ENCODE results near the gene KRT39.
"Not testable (repeated sequence)": the region's sequence is repeated elsewhere in the genome, so short reads cannot be mapped to it uniquely, and the experiment has no call there.

The KRT39 gene

DNA sequence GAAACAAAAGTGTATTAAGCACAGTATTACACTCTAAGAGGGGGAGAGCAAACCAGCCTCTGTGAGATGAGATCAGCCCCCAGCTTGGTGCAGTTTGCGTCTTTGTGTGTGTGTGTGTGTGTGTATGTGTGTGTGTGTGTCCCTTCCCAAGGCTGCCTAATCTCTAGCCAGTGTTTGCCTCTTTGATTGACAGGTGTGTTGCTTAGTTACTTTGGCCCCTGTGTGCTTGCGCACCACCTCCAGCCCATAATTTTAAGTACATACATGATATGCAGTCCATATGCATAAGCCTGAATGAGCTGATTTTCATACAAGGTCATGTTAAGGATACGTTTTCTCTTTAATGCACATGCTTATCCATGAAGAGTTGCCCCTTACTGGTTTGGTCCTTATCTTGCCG, 35.0 kb upstream of the KRT39 start:
- FAIRE-seq (no peak), DNase-seq (ENCODE audit: insufficient read length) (no peak)
- TF ChIP-seq POLR2A (IDR thresholded peaks at IDR 0.05; ENCODE audit: low read depth, low read length), result no peak
- TF ChIP-seq POLR2AphosphoS5 (IDR thresholded peaks at IDR 0.05; ENCODE audit: low read depth, low read length), result no peak
- TF ChIP-seq TAF1 (IDR thresholded peaks at IDR 0.05; ENCODE audit: borderline replicate concordance, low read depth, low read length), result no peak

DNA sequence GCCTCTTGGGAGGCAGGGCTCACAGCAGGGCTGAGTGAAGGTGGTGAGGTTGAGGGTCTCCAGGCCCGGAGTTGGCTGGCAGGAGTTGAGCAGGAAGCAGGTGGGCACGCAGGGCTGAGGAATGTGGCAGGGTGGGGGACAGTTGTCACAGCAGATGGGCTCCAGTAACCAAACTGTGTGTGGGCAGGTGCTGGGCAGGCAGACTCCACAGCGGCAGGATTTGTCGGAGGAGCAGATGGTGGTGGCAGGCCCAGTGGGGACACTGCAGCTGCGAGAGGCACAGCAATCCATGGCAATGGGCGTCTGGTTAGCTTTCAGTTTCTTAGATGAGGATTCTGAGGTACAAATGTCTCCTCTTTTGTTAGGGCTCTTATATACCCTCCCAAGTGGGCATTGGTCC, 32.8 kb upstream of the KRT39 start, which contains the start of gene KRTAP3-2:
KRTAP3-2 (minus strand) TSS at position 344 of the 400 bp plus-strand sequence; CDS start at position 291, 53 bp downstream.
- FAIRE-seq; DNase-seq (ENCODE audit: insufficient read length): not testable (repeated sequence)

DNA sequence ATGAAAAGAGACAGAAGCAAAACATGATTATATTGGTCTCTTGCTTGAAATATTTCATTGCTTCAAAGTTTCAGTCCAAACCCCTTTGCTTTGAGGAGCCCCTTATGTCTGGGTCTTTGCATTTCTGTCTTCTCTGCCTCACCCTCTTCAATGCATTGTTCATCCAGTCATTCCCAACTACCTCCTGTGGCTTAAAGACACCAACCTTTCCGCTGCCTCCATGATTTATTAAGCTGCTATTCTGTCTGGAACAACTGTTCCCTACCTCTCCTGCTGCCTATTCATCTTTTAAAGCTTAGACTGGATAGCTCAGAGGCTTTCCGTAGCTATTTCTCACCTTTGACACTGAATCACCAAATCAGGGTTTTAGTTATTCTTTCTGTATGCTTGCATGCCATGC, 30.6 kb upstream of the KRT39 start:
- DNase-seq (ENCODE audit: insufficient read length), result no peak
- no peak for FAIRE-seq
- TF ChIP-seq TAF1 (IDR thresholded peaks at IDR 0.05; ENCODE audit: borderline replicate concordance, low read depth, low read length), result no peak
- no peak for TF ChIP-seq POLR2AphosphoS5 (IDR thresholded peaks at IDR 0.05; ENCODE audit: low read depth, low read length)
- TF ChIP-seq POLR2A (IDR thresholded peaks at IDR 0.05; ENCODE audit: low read depth, low read length), result no peak

DNA sequence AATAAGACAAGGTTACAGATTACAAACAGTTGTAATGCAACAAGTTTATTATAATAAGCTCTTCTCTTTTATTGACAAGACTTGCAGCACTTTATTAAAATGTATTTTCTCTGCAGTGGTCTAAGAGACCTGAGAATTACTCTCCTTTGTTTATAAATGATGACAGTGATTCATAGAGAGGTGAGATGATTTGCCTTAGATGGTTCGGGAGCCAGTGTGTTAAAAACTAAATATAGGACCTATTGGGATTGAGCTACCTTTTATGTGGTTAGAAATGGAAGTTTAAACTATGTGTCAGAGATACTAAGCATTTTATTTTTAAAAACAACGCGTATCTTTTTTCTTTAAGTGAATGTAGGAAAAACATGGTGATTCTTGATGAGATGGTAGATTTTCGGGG, 30.1 kb upstream of the KRT39 start:
- TF ChIP-seq POLR2AphosphoS5 (IDR thresholded peaks at IDR 0.05; ENCODE audit: low read depth, low read length) (no peak), POLR2A (IDR thresholded peaks at IDR 0.05; ENCODE audit: low read depth, low read length) (no peak), TAF1 (IDR thresholded peaks at IDR 0.05; ENCODE audit: borderline replicate concordance, low read depth, low read length) (no peak)
- FAIRE-seq (no peak), DNase-seq (ENCODE audit: insufficient read length) (no peak)

DNA sequence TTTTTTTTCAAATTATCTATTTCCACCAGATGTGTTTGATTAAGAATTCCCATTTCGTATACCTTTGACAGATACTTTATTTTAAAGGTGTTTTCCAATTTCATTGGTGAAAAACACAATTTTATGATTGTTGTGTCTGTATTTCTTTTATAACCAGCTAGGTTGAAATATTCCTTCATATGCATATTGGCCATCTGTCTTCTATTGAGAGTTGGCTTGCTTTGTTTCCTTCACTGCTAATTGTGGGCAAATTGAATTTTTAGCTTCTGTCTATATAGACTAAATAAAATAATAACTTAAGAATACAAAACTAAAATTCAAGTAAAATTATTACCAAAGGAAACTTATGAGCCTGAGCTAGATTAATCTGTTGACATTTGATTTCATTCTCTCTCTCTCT, 28.4 kb upstream of the KRT39 start:
- DNase-seq (ENCODE audit: insufficient read length) (no peak), FAIRE-seq (no peak)
- no peak for TF ChIP-seq TAF1 (IDR thresholded peaks at IDR 0.05; ENCODE audit: borderline replicate concordance, low read depth, low read length)
- no peak for TF ChIP-seq POLR2AphosphoS5 (IDR thresholded peaks at IDR 0.05; ENCODE audit: low read depth, low read length)
- no peak for TF ChIP-seq POLR2A (IDR thresholded peaks at IDR 0.05; ENCODE audit: low read depth, low read length)

DNA sequence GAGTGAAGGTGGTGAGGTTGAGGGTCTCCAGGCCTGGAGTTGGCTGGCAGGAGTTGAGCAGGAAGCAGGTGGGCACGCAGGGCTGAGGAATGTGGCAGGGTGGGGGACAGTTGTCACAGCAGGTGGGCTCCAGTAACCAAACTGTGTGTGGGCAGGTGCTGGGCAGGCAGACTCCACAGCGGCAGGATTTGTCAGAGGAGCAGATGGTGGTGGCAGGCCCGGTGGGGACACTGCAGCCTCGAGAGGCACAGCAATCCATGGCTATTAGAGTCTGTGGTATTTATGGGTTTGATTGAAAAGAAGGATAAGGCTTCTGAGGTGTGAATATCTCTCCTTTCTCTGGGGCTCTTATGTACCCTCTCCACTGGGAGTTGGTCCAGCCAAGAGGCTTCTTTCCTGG, 27.1 kb upstream of the KRT39 start, which contains the start of gene KRTAP3-3:
KRTAP3-3 (minus strand) TSS at position 326 of the 400 bp plus-strand sequence; CDS start at position 259, 67 bp downstream.
- FAIRE-seq (no peak), DNase-seq (ENCODE audit: insufficient read length) (no peak)
- TF ChIP-seq POLR2A (IDR thresholded peaks at IDR 0.05; ENCODE audit: low read depth, low read length) (no peak), TAF1 (IDR thresholded peaks at IDR 0.05; ENCODE audit: borderline replicate concordance, low read depth, low read length) (no peak), POLR2AphosphoS5 (IDR thresholded peaks at IDR 0.05; ENCODE audit: low read depth, low read length) (no peak)

DNA sequence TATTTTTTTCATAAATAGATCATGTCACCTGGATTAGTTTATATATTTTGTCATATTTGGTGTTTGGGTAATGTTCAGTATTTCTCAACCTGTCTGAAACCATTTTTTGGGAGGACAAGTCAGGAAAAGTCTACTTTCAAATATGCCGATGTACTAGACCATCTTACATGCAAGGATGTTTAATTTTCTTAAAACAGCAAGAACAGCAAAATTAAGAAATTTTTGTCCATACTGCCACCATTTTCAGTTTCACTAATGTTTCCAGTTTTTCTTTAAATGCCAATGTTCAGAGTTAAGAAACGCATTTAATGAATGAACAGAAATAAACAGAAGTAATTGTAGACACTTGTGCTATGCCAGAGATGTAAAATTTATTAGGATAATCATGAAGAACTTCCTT, 26.3 kb upstream of the KRT39 start:
- FAIRE-seq, result no peak
- TF ChIP-seq TAF1 (IDR thresholded peaks at IDR 0.05; ENCODE audit: borderline replicate concordance, low read depth, low read length) (no peak), POLR2A (IDR thresholded peaks at IDR 0.05; ENCODE audit: low read depth, low read length) (no peak), POLR2AphosphoS5 (IDR thresholded peaks at IDR 0.05; ENCODE audit: low read depth, low read length) (no peak)
- DNase-seq (ENCODE audit: insufficient read length), result no peak

DNA sequence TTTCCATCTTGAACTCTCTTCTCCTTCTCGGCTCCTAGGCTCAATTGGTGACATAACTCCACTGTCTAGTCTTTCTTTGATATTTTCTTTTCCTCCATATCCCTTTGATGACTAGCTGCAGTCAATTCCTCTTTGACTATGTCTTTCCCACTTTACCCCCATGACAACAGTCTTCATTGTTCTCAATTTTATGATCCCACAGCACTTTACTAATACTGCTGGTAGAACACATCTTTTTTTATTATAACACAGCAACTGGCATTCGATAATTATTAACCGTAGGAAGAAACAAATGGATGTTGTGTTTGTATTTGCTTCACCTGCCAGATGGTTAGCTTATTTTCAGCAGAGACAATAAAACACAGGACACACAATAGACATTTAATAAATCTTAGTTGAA, 25.9 kb upstream of the KRT39 start:
- no peak for FAIRE-seq
- TF ChIP-seq TAF1 (IDR thresholded peaks at IDR 0.05; ENCODE audit: borderline replicate concordance, low read depth, low read length) (no peak), POLR2A (IDR thresholded peaks at IDR 0.05; ENCODE audit: low read depth, low read length) (no peak), POLR2AphosphoS5 (IDR thresholded peaks at IDR 0.05; ENCODE audit: low read depth, low read length) (no peak)

DNA sequence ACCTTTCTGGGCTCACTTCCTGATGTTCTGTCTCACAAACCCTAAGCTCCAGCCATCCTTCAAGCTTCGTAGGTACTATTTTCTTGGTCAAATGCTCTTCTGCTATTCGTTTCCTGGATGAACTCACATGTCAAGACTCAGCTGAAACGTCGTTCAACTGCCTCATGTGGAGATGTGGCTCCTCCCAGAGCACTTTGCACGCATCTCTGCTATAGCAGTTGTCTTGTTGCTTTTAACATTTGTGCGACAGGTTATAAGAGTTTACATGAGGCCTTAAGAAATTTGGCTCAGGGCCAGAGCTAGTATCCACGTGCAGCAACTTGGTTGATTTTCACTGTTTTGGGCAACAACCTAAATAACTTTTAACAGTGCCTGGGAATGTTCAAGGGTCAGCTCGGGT, 20.2 kb upstream of the KRT39 start:
- DNase-seq (ENCODE audit: insufficient read length) (no peak), FAIRE-seq (no peak)
- TF ChIP-seq TAF1 (IDR thresholded peaks at IDR 0.05; ENCODE audit: borderline replicate concordance, low read depth, low read length) (no peak), POLR2AphosphoS5 (IDR thresholded peaks at IDR 0.05; ENCODE audit: low read depth, low read length) (no peak), POLR2A (IDR thresholded peaks at IDR 0.05; ENCODE audit: low read depth, low read length) (no peak)

More for the DNA sequence above, 25.9 kb upstream of the KRT39 start:
- DNase-seq (ENCODE audit: insufficient read length), result no peak

DNA sequence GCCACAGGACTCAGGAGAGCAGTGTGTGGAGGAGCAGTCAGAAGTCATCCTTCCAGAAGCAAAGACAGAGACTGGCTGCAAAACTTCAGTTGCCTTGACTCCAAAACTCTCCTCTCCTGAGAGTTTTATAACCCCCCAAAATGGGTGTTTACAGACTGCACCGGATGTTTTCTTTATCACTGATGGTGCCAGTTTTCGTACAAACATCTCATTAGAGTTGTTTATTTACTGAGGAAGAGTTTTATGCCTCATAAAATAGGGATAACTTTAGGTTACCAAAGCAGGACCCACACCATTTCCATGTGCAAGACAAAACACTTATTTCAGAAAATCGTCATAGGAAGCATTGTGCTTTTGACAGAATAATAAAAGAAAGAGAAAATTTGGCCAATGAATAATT, 17.5 kb upstream of the KRT39 start, which contains the start of gene KRT40:
KRT40 (minus strand) TSS at position 101 of the 400 bp plus-strand sequence; CDS start at position 48, 53 bp downstream.
- TF ChIP-seq POLR2A (IDR thresholded peaks at IDR 0.05; ENCODE audit: low read depth, low read length), result no peak
- TF ChIP-seq POLR2AphosphoS5 (IDR thresholded peaks at IDR 0.05; ENCODE audit: low read depth, low read length), result no peak
- no peak for TF ChIP-seq TAF1 (IDR thresholded peaks at IDR 0.05; ENCODE audit: borderline replicate concordance, low read depth, low read length)
- no peak for FAIRE-seq

DNA sequence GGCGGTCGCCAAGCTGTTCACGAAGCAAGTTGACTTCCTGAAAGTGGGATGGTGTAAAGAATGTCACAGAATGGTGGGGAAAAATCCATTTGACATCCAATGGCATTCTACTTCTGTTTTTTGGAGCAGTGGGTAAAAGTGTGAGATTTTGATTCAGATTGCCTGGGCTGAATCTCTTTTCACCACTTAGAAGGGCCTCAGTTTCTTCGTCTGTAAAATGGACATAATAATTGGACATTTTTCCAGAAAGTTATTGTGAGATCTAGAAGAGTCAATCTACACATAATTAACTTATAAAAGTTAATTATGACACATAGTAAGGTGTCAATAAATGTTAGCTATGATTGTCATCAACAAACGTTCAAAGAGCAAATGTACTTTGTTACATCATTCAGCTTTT, 14.4 kb upstream of the KRT39 start:
- DNase-seq (ENCODE audit: insufficient read length) (no peak), FAIRE-seq (no peak)
- no peak for TF ChIP-seq TAF1 (IDR thresholded peaks at IDR 0.05; ENCODE audit: borderline replicate concordance, low read depth, low read length)
- no peak for TF ChIP-seq POLR2A (IDR thresholded peaks at IDR 0.05; ENCODE audit: low read depth, low read length)
- no peak for TF ChIP-seq POLR2AphosphoS5 (IDR thresholded peaks at IDR 0.05; ENCODE audit: low read depth, low read length)

More for the DNA sequence above, 17.5 kb upstream of the KRT39 start, which contains the start of gene KRT40:
- no peak for DNase-seq (ENCODE audit: insufficient read length)

DNA sequence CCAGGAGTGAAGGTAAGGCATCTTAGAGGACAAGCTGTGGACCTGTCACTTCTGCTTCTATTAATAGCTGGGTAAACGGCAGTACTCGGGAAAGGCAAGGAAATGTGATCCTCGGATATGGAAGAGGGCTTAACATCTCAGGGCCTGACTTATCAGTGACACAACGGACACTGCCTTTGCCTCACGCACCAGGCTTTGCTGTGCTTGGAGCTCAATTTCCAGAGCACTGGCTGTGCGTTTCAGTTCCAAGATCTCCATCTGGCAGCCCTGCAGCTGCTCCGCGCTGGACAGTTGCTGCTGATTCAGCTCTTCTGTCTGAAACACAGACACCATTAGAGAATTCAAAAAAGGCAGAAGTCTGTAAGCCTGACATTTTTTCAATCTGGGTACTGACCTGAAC, 13.8 kb upstream of the KRT39 start:
- DNase-seq (ENCODE audit: insufficient read length) (no peak), FAIRE-seq (no peak)
- TF ChIP-seq POLR2AphosphoS5 (IDR thresholded peaks at IDR 0.05; ENCODE audit: low read depth, low read length) (no peak), POLR2A (IDR thresholded peaks at IDR 0.05; ENCODE audit: low read depth, low read length) (no peak), TAF1 (IDR thresholded peaks at IDR 0.05; ENCODE audit: borderline replicate concordance, low read depth, low read length) (no peak)

DNA sequence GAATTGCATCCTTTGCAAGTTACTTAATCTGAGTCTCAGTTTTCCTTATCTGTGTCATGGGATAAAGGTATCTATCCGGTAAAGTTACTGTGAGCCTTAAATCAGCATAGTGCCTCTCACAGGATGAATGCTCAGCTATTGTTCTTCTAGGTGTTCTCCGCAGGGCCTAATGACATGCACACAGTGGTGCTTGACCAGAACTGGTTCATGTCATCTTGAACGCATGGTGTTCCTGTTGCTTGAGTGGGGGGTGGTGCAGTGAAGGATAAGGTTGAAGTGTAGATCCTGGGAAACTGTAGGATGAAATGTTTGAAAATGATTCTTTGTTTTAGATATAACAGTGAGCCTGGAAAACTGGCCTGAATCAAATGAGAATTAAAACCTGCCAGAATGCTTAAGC, 13.4 kb upstream of the KRT39 start:
- DNase-seq (ENCODE audit: insufficient read length) (no peak), FAIRE-seq (no peak)
- no peak for TF ChIP-seq POLR2AphosphoS5 (IDR thresholded peaks at IDR 0.05; ENCODE audit: low read depth, low read length)
- no peak for TF ChIP-seq POLR2A (IDR thresholded peaks at IDR 0.05; ENCODE audit: low read depth, low read length)
- TF ChIP-seq TAF1 (IDR thresholded peaks at IDR 0.05; ENCODE audit: borderline replicate concordance, low read depth, low read length), result no peak

Measured in GM12892 (cell line).